ENCODE data around the gene OR5K2. TPM values are rescaled to one million over a fixed set of nuclear protein-coding genes. Genes with fewer than 3 reads are reported as not detected.

Gene OR5K2
- under 1 TPM in 2 of 3 donors, not detected in 1; 0.16 to 0.53 TPM for polyA plus RNA-seq (ENCODE audit: insufficient read length in 3 of 3)

DNA sequence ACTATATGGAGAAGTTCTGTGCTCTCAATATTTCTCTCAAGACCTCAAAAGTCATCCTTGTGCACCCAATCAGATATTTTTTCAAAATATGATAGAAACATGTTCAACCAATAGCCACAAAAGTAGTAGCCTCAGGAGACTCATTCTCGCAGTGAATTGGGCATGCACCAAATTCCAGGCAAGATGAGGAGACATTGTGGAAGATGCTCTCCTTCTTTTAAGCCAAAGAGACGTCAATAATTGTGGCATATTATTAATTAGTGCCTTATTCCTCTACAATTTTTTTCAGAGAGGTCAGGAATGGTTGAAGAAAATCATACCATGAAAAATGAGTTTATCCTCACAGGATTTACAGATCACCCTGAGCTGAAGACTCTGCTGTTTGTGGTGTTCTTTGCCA, at the start of gene OR5K2:
OR5K2 (plus strand) TSS at position 301 of the 400 bp plus-strand sequence; CDS start at position 301, 0 bp downstream.
- DNase-seq (ENCODE audit: low read depth in 3 of 3, low spot score in 2 of 3): no peak

- DNase-seq (ENCODE audit: low read depth in 3 of 3, low spot score in 2 of 3): no peak
Observed at GRCh38 chr3:98449606-98450193, 47.8 kb upstream of the OR5K2 start.

- DNase-seq (ENCODE audit: low read depth in 3 of 3, low spot score in 2 of 3): no peak
Observed at GRCh38 chr3:98450372-98450771, 47.1 kb upstream of the OR5K2 start.

- DNase-seq (ENCODE audit: low read depth in 3 of 3, low spot score in 2 of 3): no peak
Observed at GRCh38 chr3:98453827-98454226, 43.7 kb upstream of the OR5K2 start.

- DNase-seq (ENCODE audit: low read depth in 3 of 3, low spot score in 2 of 3): no peak
Observed at GRCh38 chr3:98454929-98455328, 42.6 kb upstream of the OR5K2 start.

- no peak for DNase-seq (ENCODE audit: low read depth in 3 of 3, low spot score in 2 of 3)
Observed at GRCh38 chr3:98457543-98457942, 39.9 kb upstream of the OR5K2 start.

DNA sequence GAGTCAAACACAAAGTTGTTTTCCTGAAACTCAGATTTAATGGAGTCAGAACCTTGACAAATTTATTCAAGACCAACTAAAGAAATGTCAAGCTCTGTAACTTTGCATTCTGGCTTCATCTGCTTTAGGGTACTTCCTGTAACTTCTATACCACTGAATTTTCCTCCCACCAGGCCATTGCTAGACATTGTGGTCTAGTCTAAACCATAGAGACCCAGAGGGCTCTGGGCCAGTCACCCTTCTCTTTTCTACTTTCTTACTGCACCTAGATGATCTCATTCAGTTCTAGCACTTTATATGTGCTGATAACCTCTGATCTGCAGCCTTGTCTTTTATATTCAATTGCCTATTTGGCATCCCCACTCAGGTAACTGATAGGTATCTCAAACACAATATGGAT, 37.3 kb upstream of the OR5K2 start:
- no peak for DNase-seq (ENCODE audit: low read depth in 3 of 3, low spot score in 2 of 3)

GRCh38 chr3:98462901-98463300, 34.6 kb upstream of the OR5K2 start, which contains the start of gene OR5K1:
OR5K1 (plus strand) TSS chr3:98463201; CDS start chr3:98469577, 6,376 bp downstream.
- DNase-seq (ENCODE audit: low read depth in 3 of 3, low spot score in 2 of 3): no peak

- no peak for DNase-seq (ENCODE audit: low read depth in 3 of 3, low spot score in 2 of 3)
Observed at GRCh38 chr3:98482717-98483482, 14.6 kb upstream of the OR5K2 start.

DNA sequence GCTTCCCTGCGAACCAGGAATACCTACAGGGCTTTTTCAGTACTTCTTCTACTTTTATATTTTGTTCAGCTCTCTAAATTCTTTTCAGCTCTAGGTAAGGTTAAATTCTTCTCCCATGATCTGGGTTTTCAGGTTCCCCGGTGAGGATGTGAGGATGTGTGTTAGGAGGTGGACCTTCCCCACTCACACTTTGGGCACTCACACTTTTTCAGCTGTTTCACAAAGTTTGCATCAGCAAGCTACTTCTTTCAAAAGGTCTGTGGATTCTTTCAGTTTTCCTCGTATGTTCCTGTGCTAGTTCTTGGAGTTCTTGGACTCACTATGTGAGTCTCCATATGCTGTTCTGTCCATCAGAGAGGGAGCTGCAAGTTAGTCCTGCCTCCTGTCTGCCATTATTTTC, 13.9 kb upstream of the OR5K2 start:
- no peak for DNase-seq (ENCODE audit: low read depth in 3 of 3, low spot score in 2 of 3)

DNA sequence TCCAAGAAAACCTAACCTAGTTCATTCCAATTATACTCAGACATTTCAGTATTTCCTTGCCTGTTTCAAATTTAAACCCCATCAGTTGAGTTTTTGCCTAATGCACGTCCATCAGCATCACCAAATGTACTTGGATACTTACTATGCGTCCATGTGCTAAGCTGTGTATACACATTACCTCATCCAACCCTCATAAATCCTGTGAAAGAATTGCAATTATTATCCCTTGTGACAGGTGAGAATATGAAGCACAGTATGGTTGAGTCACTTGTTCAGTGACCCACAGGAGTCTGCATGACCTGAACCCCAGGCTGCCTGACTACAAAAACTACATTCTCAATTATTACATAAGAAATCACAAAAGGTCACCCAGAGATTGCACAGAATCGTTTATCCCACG, 2.5 kb downstream of the OR5K2 start:
- no peak for DNase-seq (ENCODE audit: low read depth in 3 of 3, low spot score in 2 of 3)

GRCh38 chr3:98501270-98501669, 3.8 kb downstream of the OR5K2 start:
- DNase-seq (ENCODE audit: low read depth in 3 of 3, low spot score in 2 of 3): no peak

GRCh38 chr3:98501863-98502576, 4.5 kb downstream of the OR5K2 start:
- DNase-seq (ENCODE audit: low read depth in 3 of 3, low spot score in 2 of 3): no peak

DNA sequence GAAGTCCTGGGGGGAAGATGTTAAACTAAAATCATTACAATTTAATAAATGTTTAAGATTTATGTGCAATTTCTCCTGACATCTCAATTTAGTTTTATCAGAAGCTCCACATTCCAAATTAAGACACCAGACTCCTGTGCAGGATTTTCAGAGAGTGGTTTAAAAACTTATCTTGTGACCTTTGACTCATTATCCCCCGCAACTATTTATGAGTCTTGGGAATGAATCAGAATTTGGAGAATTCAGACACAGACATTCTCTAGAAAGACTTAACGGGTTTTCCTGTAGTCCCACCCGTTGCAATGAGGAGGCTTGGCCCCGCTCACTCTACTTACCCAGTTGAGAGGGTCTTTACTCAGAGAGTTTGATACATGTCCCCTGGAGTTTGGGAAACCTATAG, 7.1 kb downstream of the OR5K2 start:
- no peak for DNase-seq (ENCODE audit: low read depth in 3 of 3, low spot score in 2 of 3)

DNA sequence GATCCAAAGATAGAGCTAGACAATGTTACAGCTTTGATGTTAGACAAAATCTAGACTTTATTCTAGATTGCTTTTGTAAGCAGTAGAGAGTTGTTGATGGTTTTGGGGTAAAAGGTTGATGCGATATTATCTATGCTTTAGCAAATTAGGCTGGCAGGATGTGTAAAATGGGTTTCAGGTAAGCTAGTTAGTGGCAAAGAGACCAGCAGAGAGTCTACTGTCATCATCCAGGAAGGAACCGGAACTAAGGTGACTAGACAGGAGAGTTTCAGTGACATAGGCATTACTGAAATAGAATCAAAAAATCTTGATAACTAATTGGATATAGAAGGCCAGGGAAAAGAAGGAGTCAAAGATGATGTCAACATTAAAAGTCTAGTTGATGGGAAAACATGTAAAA, 11.1 kb downstream of the OR5K2 start:
- DNase-seq (ENCODE audit: low read depth in 3 of 3, low spot score in 2 of 3): no peak

DNA sequence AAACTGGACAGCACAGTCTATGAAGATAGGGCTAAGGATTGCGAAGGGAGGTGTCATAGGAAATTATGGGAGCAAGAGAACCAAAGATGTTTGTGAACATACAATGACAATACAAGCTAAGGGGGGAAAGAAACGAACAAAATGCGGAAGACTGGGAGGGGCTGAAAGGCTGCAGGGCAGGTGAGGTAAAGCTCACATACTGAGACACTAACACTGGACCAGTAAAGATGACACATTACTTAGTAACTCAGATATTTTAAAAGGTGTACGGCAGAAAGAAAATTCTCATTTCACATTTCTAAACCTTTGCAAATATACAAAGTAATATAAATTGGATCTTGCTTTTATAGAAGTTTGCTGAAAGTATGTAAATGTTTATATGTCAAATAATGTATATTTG, 15.1 kb downstream of the OR5K2 start:
- no peak for DNase-seq (ENCODE audit: low read depth in 3 of 3, low spot score in 2 of 3)

DNA sequence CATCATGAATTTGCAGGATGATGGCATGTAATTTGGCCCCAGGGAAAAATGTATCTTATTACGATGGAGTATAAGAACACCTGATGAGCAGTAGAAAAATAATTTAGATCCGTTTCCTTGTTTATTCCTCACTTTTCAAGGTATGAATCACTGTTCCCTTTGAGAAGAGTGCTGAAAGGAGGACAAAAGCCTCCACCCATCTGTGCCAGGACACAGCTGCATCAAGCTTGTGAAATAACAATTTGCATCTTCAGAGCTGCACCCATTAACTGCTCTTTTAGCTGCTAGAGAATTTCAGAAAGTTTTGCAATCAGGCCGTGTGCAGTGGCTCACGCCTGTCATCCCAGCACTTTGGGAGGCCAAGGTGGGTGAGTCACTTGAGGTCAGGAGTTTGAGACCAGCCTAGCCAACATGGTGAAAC, 15.6 kb downstream of the OR5K2 start:
- no peak for DNase-seq (ENCODE audit: low read depth in 3 of 3, low spot score in 2 of 3)

GRCh38 chr3:98513736-98514135, 16.3 kb downstream of the OR5K2 start:
- DNase-seq (ENCODE audit: low read depth in 3 of 3, low spot score in 2 of 3): no peak

GRCh38 chr3:98514948-98515347, 17.5 kb downstream of the OR5K2 start:
- no peak for DNase-seq (ENCODE audit: low read depth in 3 of 3, low spot score in 2 of 3)

GRCh38 chr3:98518816-98519215, 21.3 kb downstream of the OR5K2 start:
- DNase-seq (ENCODE audit: low read depth in 3 of 3, low spot score in 2 of 3): no peak

DNA sequence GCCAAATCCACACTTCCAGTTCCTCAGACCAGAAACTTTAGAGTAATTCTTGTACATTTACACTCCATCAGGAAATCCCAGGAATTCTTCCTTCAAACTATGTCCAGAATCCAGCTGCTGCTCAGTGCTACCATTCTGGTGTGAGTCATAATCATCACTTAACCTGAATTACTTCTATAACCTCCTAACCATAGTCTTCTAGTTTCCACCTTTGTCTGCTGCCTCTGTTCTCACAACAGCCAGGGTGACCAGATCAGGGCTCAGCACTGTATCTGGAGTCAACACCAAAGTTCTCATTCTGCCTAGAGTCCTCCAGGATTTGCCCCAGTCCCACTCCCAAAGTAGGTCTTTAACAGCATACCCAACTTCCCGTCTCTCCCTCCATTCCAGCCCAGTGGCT, 21.9 kb downstream of the OR5K2 start:
- DNase-seq (ENCODE audit: low read depth in 3 of 3, low spot score in 2 of 3): no peak
